ENCODE data around the gene ARRDC1.

DNA sequence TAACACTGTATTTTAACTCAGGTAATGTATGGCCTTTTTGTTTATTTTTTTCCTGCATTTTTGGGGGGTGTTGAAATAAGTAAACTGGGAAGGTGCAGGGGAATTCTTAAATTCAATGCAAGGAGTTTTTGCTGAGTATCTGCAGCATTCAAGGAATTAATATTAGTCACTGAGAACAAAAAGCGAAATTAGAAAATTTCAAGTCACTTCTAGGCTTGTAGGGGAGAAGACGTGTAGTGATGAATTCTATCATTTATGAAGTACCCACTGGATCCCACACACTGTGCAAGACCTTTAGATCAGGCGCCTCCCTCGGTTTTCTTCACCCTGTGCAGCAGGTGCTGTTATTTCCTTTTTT lies 14.5 kb downstream of the ARRDC1 start:
- no peak for TF ChIP-seq POLR2AphosphoS5 (IDR thresholded peaks at IDR 0.05; ENCODE audit: borderline replicate concordance, low read depth, low read length)
- no peak for TF ChIP-seq EZH2 (IDR thresholded peaks at IDR 0.05)

Data from SK-N-MC (cell line).